GM12878 (cell line): Measurements from ENCODE around the gene TMEM201.

Experiments
- SP1 ChIP-seq: IDR thresholded peaks from one replicate; pipeline ENCODE4 v1.6.1; 2011; ENCODE audit warnings: low read depth, low read length
- TF ChIP-seq, protein P1 (sequence below), 3 experiments: IDR thresholded peaks in 2 of 3; conservative IDR thresholded peaks in 1 of 3; 2 replicates each; pipeline ENCODE4 v1.5.1; 2011; ENCODE audit warnings: low read depth in 3 of 3, low read length in 3 of 3, mild to moderate bottlenecking in 3 of 3, control low read depth in 2 of 3, moderate library complexity in 2 of 3, inconsistent platforms in 1 of 3, mixed read lengths in 1 of 3; ENCODE audit not compliant: control insufficient read depth in 2 of 3, insufficient read depth in 1 of 3; ENCODE audit errors: extremely low read depth in 1 of 3
- TF ChIP-seq, protein P2 (sequence below): fragments of 450-650 bp; IDR thresholded peaks from 2 replicates; pipeline ENCODE4 v1.6.1; 2018; ENCODE audit warnings: borderline replicate concordance, mild to moderate bottlenecking; ENCODE audit not compliant: partially characterized antibody

DNA sequence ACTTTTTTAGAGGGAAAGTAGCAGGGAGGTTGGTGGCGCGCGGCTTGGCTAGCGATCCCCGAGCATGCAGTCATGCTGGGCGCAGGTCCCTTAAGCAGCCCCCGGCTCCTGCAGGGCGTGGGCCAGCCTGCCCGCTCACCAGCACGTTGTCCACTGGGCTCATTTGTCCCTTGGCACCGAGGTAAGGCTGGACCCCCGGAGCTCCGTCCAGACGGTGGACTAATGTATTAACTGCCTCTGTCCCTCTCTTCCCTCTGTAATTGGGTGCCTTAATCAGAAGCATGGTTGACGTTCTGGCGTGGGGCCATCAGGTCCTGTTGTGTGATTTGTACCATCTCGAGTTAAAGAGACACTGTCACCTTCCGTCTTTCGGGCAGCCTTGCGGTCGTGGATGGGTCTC is 17.7 kb downstream of the TMEM201 start:
- TF ChIP-seq, protein P1, sequence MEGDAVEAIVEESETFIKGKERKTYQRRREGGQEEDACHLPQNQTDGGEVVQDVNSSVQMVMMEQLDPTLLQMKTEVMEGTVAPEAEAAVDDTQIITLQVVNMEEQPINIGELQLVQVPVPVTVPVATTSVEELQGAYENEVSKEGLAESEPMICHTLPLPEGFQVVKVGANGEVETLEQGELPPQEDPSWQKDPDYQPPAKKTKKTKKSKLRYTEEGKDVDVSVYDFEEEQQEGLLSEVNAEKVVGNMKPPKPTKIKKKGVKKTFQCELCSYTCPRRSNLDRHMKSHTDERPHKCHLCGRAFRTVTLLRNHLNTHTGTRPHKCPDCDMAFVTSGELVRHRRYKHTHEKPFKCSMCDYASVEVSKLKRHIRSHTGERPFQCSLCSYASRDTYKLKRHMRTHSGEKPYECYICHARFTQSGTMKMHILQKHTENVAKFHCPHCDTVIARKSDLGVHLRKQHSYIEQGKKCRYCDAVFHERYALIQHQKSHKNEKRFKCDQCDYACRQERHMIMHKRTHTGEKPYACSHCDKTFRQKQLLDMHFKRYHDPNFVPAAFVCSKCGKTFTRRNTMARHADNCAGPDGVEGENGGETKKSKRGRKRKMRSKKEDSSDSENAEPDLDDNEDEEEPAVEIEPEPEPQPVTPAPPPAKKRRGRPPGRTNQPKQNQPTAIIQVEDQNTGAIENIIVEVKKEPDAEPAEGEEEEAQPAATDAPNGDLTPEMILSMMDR (IDR thresholded peaks at IDR 0.05 in 2 of 3, conservative IDR thresholded peaks at IDR 0.05 in 1 of 3; ENCODE audit: control insufficient read depth in 2 of 3, extremely low read depth in 1 of 3, insufficient read depth in 1 of 3, low read depth in 3 of 3, low read length in 3 of 3), result no peak
- TF ChIP-seq, protein P2, sequence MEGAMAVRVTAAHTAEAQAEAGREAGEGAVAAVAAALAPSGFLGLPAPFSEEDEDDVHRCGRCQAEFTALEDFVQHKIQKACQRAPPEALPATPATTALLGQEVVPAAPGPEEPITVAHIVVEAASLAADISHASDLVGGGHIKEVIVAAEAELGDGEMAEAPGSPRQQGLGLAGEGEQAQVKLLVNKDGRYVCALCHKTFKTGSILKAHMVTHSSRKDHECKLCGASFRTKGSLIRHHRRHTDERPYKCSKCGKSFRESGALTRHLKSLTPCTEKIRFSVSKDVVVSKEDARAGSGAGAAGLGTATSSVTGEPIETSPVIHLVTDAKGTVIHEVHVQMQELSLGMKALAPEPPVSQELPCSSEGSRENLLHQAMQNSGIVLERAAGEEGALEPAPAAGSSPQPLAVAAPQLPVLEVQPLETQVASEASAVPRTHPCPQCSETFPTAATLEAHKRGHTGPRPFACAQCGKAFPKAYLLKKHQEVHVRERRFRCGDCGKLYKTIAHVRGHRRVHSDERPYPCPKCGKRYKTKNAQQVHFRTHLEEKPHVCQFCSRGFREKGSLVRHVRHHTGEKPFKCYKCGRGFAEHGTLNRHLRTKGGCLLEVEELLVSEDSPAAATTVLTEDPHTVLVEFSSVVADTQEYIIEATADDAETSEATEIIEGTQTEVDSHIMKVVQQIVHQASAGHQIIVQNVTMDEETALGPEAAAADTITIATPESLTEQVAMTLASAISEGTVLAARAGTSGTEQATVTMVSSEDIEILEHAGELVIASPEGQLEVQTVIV, result no peak
- no peak for TF ChIP-seq SP1
